SIG-M5 treated with dmso at 0.1 percent for 504 hours (cell line): Measurements from ENCODE around the gene WDR46.

Experiments
- DNase-seq: peaks from one replicate; lab custom pipeline; 2025; ENCODE audit not compliant: unreplicated experiment; lab: John Stamatoyannopoulos, UW

The WDR46 gene, protein sequence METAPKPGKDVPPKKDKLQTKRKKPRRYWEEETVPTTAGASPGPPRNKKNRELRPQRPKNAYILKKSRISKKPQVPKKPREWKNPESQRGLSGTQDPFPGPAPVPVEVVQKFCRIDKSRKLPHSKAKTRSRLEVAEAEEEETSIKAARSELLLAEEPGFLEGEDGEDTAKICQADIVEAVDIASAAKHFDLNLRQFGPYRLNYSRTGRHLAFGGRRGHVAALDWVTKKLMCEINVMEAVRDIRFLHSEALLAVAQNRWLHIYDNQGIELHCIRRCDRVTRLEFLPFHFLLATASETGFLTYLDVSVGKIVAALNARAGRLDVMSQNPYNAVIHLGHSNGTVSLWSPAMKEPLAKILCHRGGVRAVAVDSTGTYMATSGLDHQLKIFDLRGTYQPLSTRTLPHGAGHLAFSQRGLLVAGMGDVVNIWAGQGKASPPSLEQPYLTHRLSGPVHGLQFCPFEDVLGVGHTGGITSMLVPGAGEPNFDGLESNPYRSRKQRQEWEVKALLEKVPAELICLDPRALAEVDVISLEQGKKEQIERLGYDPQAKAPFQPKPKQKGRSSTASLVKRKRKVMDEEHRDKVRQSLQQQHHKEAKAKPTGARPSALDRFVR

GRCh38 chr6:33288921-33289783 is at the start of gene WDR46, which contains the start of gene PFDN6:
TSS of gene WDR46 (minus strand) at chr6:33289239. CDS start at chr6:33289170, 69 bp downstream.
TSS of gene PFDN6 (plus strand) at chr6:33289601. CDS start at chr6:33289857, 256 bp downstream.
- peak; percentile 97 for DNase-seq

DNA sequence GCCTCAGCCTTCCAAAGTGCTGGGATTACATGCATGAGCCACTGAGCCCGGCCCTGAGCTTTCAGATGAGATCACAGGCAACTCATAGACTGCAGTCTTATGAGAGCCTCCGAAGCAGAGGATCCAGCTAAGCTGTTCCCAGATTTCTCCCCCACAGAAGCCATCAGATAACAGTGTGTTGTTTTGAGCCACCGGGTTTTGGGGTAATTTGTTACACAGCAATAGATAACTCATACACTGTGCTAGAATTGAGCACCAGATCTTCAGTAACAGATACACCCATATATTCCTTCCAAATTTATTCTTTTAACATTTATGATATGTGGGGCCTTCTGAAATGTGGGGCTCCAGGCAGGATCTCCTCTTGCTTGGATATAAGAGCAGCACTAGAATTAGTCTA is 47.5 kb upstream of the WDR46 start:
- DNase-seq: no peak

DNA sequence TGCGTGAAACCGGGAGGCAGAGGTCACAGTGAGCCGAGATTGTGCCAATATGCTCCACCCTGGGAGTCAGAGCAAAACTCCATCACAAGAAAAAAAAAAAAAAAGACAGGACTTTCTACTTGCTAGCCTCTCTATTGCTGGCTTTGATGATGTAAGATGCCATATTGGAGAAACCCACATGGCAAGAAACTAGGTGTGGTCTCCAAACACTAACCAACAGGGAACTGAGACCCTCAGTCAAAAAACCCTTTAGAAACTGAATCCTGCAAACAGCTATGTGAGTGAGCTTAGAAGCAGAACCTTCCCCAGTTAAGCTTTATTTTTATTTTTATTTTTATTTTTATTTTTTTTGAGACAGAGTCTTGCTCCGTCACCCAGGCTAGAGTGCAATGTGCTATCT is 46.9 kb upstream of the WDR46 start:
- DNase-seq: no peak

- DNase-seq: no peak
Measured at GRCh38 chr6:33333666-33334065, 44.6 kb upstream of the WDR46 start.

DNA sequence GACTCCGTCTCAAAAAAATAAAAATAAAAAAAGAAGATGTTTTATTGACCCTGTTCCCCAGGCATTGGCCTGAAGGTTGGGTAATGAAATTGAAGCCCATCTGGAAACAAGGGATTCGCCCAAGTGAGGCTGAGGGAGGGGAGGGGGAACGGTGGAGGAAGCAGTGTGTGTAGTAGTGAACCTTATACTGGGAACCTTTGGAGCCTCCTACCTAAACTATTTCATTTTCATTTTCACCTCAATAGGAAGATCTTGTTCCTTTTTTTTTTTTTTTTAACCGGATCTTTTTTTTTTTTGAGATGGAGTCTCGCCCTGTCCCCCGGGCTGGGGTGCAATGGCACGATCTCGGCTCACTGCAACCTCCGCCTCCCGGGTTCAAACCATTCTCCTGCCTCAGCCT is 41.7 kb upstream of the WDR46 start:
- DNase-seq: no peak

DNA sequence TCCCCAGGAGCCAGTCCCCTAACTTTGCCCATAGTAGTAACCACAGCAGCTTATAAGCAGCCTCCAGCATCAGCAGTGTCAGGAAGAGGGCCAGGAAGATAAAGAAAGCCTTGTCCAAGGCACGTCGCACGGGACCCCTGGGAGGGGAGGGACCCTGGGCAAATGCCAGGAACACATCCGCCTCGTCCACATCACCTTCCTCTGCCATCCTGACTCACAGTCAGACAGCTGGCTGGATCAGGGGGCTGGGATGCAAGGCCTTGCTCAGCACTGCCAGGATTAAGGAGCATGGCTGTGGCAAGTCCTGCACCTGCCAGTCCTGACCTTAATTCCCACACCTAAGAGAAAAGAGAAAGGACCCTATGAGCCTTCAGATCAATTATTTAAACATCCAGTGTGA is 40.0 kb upstream of the WDR46 start:
- DNase-seq: no peak

DNA sequence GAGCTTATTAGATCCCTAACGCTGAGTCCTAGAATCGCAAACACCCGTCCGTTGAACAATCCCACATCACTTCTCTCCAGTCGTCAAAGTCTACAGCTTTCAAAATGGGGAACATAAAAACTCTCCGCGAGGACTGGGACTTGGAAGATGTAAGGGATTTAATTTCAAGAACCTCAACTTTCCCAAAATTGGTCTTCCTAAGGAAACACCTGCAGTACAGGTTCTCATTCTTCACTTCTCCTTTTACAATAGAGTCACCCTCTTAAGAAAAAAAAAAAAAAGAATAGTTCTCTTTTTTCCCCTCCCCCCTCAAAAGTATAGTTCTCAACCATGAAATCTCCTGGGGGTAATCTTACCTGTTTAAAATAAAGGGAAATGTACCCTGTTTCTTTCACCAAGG is 35.1 kb upstream of the WDR46 start:
- DNase-seq: peak; percentile 25

DNA sequence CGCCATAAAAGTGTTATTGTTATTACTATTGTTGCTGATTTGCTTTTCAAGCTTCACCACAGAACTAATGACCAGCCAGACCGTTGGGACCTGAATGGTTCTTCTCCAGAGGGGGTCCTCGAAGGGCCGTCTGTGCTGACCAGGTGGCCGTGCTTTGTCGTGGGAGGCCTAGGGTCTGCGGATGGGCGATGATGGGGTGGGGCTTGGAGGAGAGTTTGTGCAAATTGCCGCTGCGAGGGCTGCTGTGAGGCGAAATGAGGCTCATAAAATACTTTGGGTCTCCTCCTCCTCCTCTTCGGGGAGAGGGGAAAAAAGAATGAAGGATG is 34.5 kb upstream of the WDR46 start:
- no peak for DNase-seq

DNA sequence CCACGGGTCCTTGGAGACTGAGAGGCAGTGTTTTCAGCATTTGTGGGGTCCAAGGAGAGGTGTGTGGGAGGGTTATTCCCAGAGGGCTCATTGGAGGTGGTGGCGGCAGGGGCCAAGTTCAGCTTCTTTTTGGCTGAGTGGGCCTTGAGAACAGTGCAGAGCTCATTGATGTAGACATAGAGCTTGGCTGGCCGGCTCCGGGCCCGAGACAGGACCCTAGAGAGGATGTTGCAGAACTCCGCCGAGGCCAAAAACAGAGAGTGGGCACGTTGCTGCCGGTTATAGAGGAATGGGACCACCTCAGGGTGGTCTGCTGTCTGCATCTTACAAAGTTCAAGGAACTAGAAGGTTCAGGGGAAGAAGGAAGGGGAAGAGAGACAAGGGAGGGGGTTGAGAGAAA is 32.2 kb upstream of the WDR46 start:
- DNase-seq: no peak

- DNase-seq: no peak
Measured at GRCh38 chr6:33320315-33321181, 31.5 kb upstream of the WDR46 start.

DNA sequence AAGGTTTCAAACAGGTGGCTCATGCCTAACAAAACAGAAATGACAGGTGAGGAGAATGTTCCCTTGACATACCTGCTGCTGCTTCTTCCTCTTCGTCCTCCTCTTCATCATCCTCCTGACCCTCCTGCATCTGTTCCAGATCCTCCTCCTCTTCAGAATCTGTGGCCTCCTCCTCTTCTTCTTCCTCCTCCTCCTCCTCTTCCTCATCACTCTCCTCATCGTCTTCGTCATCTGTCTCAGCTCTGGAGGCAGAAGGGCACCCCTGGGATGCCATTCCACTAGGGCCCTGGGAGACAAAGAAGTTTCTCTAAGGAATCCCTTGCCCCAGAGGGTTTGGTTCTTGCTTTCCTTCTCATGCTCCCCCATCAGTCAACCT is 30.9 kb upstream of the WDR46 start:
- no peak for DNase-seq

- DNase-seq: no peak
Measured at GRCh38 chr6:33318426-33319073, 29.5 kb upstream of the WDR46 start.

GRCh38 chr6:33317669-33318425 is 28.8 kb upstream of the WDR46 start, which contains the start of gene ZBTB22:
TSS of gene ZBTB22 (minus strand) at chr6:33317744. CDS start at chr6:33316916, 828 bp downstream.
- peak; percentile 96 for DNase-seq

- DNase-seq: no peak
Measured at GRCh38 chr6:33317419-33317668, 28.3 kb upstream of the WDR46 start.

DNA sequence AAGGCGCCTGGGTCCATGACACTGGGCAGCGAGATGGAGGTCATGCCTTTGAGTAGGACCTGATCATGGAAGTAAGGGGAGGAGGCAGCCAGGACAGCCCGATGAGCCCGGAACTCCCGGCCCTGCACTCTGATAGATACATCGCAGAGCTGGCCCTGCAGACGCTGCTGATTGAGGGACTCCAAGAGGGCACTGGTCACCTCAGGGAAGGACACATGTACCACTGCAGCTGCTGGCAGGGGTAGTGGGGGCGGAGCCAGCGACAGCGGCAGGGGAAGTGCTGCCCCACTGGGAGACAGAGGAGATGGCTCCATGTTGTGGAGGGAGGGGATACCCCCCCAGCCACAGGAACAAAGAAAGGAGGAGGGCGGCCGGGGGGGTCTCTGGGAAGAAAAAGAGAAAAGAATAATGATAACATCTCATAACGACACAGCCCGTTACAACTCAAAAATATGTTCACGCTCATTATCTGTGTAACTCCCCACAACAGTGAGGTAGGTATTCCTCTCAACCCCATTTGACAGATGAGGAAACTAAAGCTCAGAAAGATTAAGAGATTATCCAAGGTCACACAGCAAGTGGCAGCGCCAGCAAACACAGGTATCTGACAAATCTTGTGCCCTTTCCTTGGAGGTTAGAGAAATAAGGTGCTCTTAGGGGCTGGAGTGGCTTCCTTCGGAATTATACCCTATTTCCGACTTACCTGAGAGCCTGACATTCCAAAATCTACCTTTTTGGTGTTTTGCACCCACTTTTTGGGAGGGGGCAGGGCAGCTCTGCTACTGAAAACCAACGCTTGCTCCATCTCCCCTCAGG is 27.8 kb upstream of the WDR46 start:
- DNase-seq: no peak

- no peak for DNase-seq
Measured at GRCh38 chr6:33315793-33316602, 27.0 kb upstream of the WDR46 start.

- DNase-seq: no peak
Measured at GRCh38 chr6:33314943-33315792, 26.1 kb upstream of the WDR46 start.
